CD4-positive, alpha-beta T cell treated with Interleukin-12 subunit alpha and Interleukin-12 subunit beta, for 1 hour (primary cell): ENCODE measurements around the gene PCDHGA12.
A peak's percentile ranks its signal among the peaks of the same experiment; 100 is the strongest.
"Not testable (repeated sequence)": the region's sequence is repeated elsewhere in the genome, so short reads cannot be mapped to it uniquely, and the experiment has no call there.

Source experiments
- DNase-seq: peaks from one replicate; pipeline ENCODE4 v3.0.0-alpha.2; 2020

Gene PCDHGA12

GRCh38 chr5:141430332-141431113 is at the start of gene PCDHGA12:
PCDHGA12 (plus strand) TSS chr5:141430507; CDS start chr5:141430760, 253 bp downstream.
- DNase-seq = no peak

GRCh38 chr5:141382469-141383294 is 47.6 kb upstream of the PCDHGA12 start, which contains the start of gene PCDHGA7:
PCDHGA7 (plus strand) TSS chr5:141382742; CDS start chr5:141382900, 158 bp downstream.
- DNase-seq = no peak

GRCh38 chr5:141383345-141383744 is 47.0 kb upstream of the PCDHGA12 start:
- no peak for DNase-seq

GRCh38 chr5:141384471-141385267 is 45.6 kb upstream of the PCDHGA12 start:
- DNase-seq = no peak

- DNase-seq = peak; percentile 23
These were observed 42.6 kb upstream of the PCDHGA12 start, which contains the start of gene PCDHGB4 for GRCh38 chr5:141387557-141388311. PCDHGB4 (plus strand) TSS chr5:141387698; CDS start chr5:141387885, 187 bp downstream.

- DNase-seq = no peak
These were observed 41.6 kb upstream of the PCDHGA12 start for GRCh38 chr5:141388661-141389060.

GRCh38 chr5:141389153-141390042 is 40.9 kb upstream of the PCDHGA12 start:
- no peak for DNase-seq

- no peak for DNase-seq
These were observed 37.7 kb upstream of the PCDHGA12 start, which contains the start of gene PCDHGA8 for GRCh38 chr5:141392429-141393198. PCDHGA8 (plus strand) TSS chr5:141392633; CDS start chr5:141392814, 181 bp downstream.

GRCh38 chr5:141393267-141393666 is 37.0 kb upstream of the PCDHGA12 start:
- DNase-seq = no peak

- not testable (repeated sequence) for DNase-seq
These were observed 35.7 kb upstream of the PCDHGA12 start for GRCh38 chr5:141394401-141395187.

- DNase-seq = peak; percentile 44
These were observed 32.4 kb upstream of the PCDHGA12 start, which contains the start of gene PCDHGB5 for GRCh38 chr5:141397756-141398551. PCDHGB5 (plus strand) TSS chr5:141397947; CDS start chr5:141398128, 181 bp downstream.

GRCh38 chr5:141398608-141399007 is 31.7 kb upstream of the PCDHGA12 start:
- no peak for DNase-seq

GRCh38 chr5:141399555-141400258 is 30.6 kb upstream of the PCDHGA12 start:
- DNase-seq = no peak

GRCh38 chr5:141402553-141403243 is 27.6 kb upstream of the PCDHGA12 start, which contains the start of gene PCDHGA9:
PCDHGA9 (plus strand) TSS chr5:141402778; CDS start chr5:141402953, 175 bp downstream.
- peak; percentile 23 for DNase-seq

- DNase-seq = no peak
These were observed 26.9 kb upstream of the PCDHGA12 start for GRCh38 chr5:141403387-141403786.

- peak; percentile 42 for DNase-seq
These were observed 22.4 kb upstream of the PCDHGA12 start, which contains the start of gene PCDHGB6 for GRCh38 chr5:141407790-141408505. PCDHGB6 (plus strand) TSS chr5:141408021; CDS start chr5:141408203, 182 bp downstream.
